ENCODE results near the gene PRKAG1.

The PRKAG1 gene

DNA sequence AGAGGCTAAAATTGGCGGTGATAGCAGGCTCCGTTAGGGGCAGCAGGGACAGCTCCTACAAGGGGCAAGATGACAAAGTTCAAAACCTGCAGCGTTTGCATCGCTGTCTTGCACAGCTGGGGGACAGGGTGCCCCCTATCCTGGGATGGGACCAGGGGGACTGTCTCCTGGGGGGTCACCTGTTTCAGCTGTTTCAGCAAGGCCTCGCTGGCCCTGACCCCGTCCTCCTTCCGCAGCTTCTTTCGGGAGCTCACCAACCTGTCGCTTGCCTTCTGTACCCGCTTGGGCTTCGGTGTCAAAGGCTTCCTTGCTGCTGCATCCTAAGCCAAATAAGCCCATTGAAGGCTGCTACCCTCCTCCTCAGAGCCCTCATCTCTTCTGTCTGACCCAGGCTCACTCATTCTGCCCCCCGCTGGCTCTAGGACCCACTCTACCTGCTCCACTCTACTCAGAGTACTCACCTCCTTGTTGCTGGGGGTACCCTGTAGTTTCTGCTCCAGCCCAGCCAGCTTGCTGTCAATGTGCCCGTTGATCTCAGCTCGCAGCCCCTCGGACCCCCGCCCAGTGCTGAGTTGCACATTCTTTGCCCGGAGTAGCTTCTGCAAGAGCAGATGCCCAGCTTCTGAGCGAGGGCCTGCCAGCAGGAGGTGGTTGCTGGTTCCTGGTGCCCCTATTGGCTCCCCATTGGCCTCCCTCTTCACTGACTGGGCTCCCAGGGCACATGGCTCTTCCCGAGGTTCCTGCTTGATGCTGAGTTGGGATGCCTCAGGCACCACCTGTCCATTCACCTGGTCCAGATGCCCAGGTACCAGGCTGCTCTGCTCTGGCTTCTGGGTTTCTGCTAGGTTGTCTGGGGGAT lies 12.4 kb upstream of the PRKAG1 start:
- DNase-seq, result no peak

DNA sequence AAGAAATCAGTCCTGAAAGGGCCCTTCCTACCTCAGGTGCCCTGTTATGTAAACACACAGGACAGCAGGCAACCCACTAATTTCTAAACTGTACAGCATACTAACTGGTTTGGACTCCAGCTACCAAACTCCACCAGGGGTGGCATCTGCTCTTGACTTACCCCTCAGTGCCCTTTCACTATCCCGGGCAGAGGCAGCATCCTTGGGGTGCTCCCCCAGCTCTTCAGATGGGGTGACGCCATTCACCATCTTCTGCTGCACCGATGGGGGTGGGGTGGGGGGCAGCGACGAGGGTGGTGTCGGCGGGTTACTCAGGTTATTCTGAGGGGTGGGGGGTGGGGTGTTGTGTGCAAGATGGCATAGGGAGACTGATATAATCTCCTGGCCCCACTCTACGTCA lies 11.5 kb upstream of the PRKAG1 start:
- no peak for DNase-seq

DNA sequence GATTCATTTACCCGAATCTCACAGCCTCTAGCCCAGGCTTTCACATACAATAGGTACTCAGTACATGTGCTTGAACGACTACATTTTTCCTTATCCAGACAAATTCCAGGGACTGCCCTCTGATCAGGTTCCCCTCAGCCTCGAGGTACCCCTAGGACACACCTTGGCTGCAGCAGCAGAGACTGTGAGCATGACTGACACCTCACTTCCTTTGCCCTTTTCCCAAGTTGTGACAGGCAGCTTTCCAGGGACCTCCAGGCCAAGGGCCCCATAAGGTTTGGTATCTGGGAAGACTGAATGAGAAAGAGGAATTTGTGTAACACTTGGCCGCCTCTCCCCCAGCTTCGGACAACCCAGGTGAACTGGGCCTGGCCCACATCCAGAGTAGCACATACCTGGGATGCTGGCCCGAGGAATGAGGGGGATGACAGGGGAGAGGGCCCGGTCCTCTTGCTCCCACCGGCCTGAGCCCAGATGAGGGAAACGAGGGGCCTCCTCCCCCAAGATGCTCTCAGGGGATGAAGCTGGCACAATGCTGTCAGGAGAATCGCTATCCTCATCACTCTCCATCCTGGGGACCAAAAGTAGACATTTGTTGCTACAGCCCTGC lies 10.2 kb upstream of the PRKAG1 start:
- no peak for DNase-seq

- DNase-seq, result no peak
Observed at GRCh38 chr12:49027846-49028555, 9.4 kb upstream of the PRKAG1 start.

- DNase-seq, result no peak
Observed at GRCh38 chr12:49026678-49027480, 8.3 kb upstream of the PRKAG1 start.

GRCh38 chr12:49026101-49026500 lies 7.5 kb upstream of the PRKAG1 start:
- DNase-seq, result no peak

GRCh38 chr12:49025463-49025862 lies 6.9 kb upstream of the PRKAG1 start:
- DNase-seq, result no peak

GRCh38 chr12:49024543-49024942 lies 6.0 kb upstream of the PRKAG1 start:
- no peak for DNase-seq

- no peak for DNase-seq
Observed at GRCh38 chr12:49023812-49024211, 5.2 kb upstream of the PRKAG1 start.

DNA sequence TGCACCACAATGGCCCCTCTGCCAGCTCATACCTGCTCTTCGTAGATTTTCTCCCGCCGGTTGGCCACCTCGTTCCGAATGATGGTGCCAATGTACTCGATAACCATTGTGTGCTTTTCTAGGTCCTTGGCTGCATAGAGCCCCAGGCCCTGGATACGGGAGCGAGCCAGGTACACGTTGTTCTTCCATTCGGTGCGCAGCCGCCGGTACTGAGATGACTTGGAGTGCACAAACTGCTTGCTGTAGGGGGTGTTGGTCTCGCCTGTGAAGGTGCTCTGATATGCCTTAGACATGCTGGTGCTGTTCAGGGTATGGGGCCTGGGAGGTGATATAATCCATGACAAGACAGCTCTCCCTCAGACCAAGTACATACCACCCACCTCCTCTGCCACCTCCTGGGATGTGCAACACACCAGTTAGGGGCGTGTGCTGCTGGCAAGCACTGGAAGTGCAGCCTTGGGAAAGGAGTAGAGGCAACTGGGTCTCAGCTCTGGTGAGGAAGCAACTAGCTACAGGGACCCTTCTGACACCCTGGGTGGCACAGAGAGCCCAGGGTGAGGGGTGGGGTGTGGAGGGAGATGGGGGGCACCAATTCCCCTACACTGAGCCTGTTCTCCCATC lies 4.1 kb upstream of the PRKAG1 start:
- no peak for DNase-seq

- no peak for DNase-seq
Observed at GRCh38 chr12:49021292-49021915, 2.8 kb upstream of the PRKAG1 start.

GRCh38 chr12:49020441-49020840 lies 1.9 kb upstream of the PRKAG1 start:
- DNase-seq, result no peak

- no peak for DNase-seq
Observed at GRCh38 chr12:49019443-49020324, 1.1 kb upstream of the PRKAG1 start.

- DNase-seq, result no peak
Observed at GRCh38 chr12:49019120-49019430, 499 bp upstream of the PRKAG1 start.

DNA sequence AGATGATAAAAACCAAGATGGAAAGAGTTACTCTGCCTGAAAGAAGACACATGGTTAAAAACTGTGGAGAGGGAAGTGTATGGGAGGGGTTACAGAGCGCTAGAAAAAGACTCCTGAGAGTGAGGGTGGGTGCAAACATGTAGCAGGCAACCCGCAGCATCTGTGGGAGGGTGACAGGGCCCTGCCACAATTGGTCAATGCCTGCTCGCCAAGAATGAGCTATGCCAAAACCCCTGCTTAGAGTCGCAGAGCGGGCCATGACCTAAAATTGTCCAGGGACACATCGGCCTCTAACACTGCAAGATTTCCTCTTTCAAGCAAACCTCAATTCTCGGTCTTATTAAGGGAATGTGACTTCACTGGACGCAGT lies 700 bp downstream of the PRKAG1 start:
- DNase-seq, result no peak

GRCh38 chr12:49015196-49015595 lies 3.4 kb downstream of the PRKAG1 start:
- DNase-seq, result no peak

- DNase-seq, result no peak
Observed at GRCh38 chr12:49014547-49014946, 4.0 kb downstream of the PRKAG1 start.

DNA sequence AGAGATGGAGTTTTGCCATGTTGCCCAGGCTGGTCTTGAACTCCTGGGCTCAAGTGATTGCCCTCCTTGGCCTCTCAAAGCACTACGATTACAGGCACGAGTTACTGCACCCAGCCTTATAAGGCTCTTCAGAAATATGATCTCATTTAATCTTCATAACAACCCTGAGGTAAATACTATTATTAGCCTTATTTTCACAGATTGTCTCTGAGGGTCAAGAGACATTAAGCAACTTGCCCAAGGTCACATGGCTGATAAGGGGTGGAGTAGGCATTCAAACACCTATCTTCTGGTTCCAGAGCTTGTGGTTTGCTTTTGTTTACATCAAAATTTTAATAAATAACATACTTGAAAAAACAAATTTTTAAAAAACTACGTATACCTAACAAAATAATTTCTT lies 5.1 kb downstream of the PRKAG1 start:
- DNase-seq, result no peak

DNA sequence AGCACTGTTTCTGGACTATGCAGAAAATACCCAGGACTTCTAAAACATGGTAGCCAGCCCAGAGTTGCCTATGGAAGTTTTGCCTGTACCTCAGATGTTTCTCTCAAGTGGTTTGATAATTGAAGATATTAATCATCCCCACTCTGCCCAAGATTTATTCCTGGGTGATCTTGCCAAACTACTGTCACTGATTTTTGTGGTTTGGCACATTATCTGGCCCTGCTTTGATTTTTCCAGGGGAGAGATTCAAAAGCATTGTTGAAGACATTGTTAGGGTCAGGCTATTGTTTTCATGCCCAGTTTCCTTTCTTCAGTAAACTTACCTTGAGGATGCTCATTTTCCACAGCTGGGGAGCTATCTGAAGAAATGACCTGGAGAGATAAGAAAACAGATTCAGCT lies 5.8 kb downstream of the PRKAG1 start:
- DNase-seq, result no peak

- no peak for DNase-seq
Observed at GRCh38 chr12:49010092-49010668, 8.4 kb downstream of the PRKAG1 start.

GRCh38 chr12:49008943-49009342 lies 9.6 kb downstream of the PRKAG1 start:
- no peak for DNase-seq

Data from NCI-H187 treated with DMSO at 0.1 percent for 48 hours (cell line).